22Rv1 (cell line): ENCODE results near the gene BANP.

Experiments used
- CTCF ChIP-seq: fragments of 450-650 bp; IDR thresholded peaks from 2 replicates; pipeline ENCODE4 v1.5.1; 2017; ENCODE audit warnings: mild to moderate bottlenecking
- ZFX ChIP-seq: fragments of 450-650 bp; IDR thresholded peaks from 2 replicates; pipeline ENCODE4 v1.6.1; 2017; ENCODE audit warnings: antibody characterized with exemption, borderline replicate concordance

- TF ChIP-seq CTCF (no peak), ZFX (no peak)
Observed at GRCh38 chr16:87984632-87985267, 33.5 kb downstream of the BANP start.
